Activated CD8-positive, alpha-beta T cell treated with anti-CD3 and anti-CD28 coated beads for 36 hours (primary cell): ENCODE data around the gene PCDH17. TPM values are rescaled to one million over a fixed set of nuclear protein-coding genes. Genes with fewer than 3 reads are reported as not detected.

Source experiments
- ATAC-seq: fragments of 200-7000 bp; cut with Tn5 transposase; one replicate; pipeline ENCODE4 v1.10.0; 2021; ENCODE audit warnings: mild to moderate bottlenecking, moderate library complexity
- CTCF ChIA-PET: fragments of 350-600 bp; sonication (Branson Sonifier 250); formaldehyde crosslinking; loops from one replicate; lab custom pipeline; 2021; ENCODE audit warnings: antibody characterized with exemption; lab: Charles Lee
- POLR2A ChIA-PET: fragments of 350-600 bp; sonication (Branson Sonifier 250); formaldehyde crosslinking; loops from one replicate; lab custom pipeline; 2021; ENCODE audit warnings: antibody characterized with exemption; lab: Charles Lee
- DNase-seq: peaks from one replicate; pipeline ENCODE4 v3.0.0-alpha.2; 2020
- H3K27ac Mint-ChIP-seq: one replicate; pipeline ENCODE4 v1.8.0; 2021; ENCODE audit warnings: mild to moderate bottlenecking, mixed read lengths
- H3K27me3 Mint-ChIP-seq: one replicate; pipeline ENCODE4 v1.8.0; 2021; ENCODE audit warnings: mixed read lengths
- H3K36me3 Mint-ChIP-seq: one replicate; pipeline ENCODE4 v1.8.0; 2021; ENCODE audit warnings: low read depth, mixed read lengths
- H3K4me1 Mint-ChIP-seq: one replicate; pipeline ENCODE4 v1.8.0; 2021; ENCODE audit warnings: low read depth, mixed read lengths
- H3K4me3 Mint-ChIP-seq: one replicate; pipeline ENCODE4 v1.8.0; 2021; ENCODE audit warnings: mild to moderate bottlenecking, moderate library complexity, mixed read lengths
- H3K9me3 Mint-ChIP-seq: one replicate; pipeline ENCODE4 v1.8.0; 2021; ENCODE audit warnings: mixed read lengths
- CTCF ChIP-seq: fragments of 200-600 bp; IDR thresholded peaks from one replicate; pipeline ENCODE4 v1.8.0; 2022; ENCODE audit warnings: antibody characterized with exemption, mild to moderate bottlenecking
- intact Hi-C: fragments of 100-400 bp; cut with micrococcal nuclease; formaldehyde crosslinking; loops from one replicate; pipeline ENCODE4 v1.10.0; 2022
- total RNA-seq, 2 experiments: library from RNA; stranded (reverse); gene quantifications; one replicate each; pipeline ENCODE4 v1.2.3, GENCODE V29; 2021

The PCDH17 gene
- total RNA-seq, 2 experiments from 2014 or later: not detected

GRCh38 chr13:57672168-57672567 is 40.6 kb downstream of the PCDH17 start:
- TF ChIP-seq CTCF: no peak
- H3K27ac Mint-ChIP-seq: no peak overlapping the region
- H3K9me3 Mint-ChIP-seq: no peaks in the 10 kb centered on the region
- intact Hi-C loops: no loop called here
- ChIA-PET POLR2A (no interaction called here), CTCF (interaction anchor here (1.1 kb wide), 1 partner anchor 43 kb away, joined by 3 read pairs; no protein-coding TSS in a partner anchor)
- DNase-seq (no peak), ATAC-seq (no peak)
- no peaks in the 10 kb centered on the region for H3K4me1 Mint-ChIP-seq
- no peak overlapping the region for H3K4me3 Mint-ChIP-seq
- H3K36me3 Mint-ChIP-seq: no peaks in the 10 kb centered on the region
- H3K27me3 Mint-ChIP-seq: no peaks in the 10 kb centered on the region

- ChIA-PET CTCF (no interaction called here), POLR2A (no interaction called here)
- no peak overlapping the region for H3K27ac Mint-ChIP-seq
- no peak overlapping the region for H3K4me3 Mint-ChIP-seq
- peaks cover 2% of the 10 kb centered on the region for H3K9me3 Mint-ChIP-seq
- ATAC-seq (no peak), DNase-seq (no peak)
- H3K27me3 Mint-ChIP-seq: no peaks in the 10 kb centered on the region
- intact Hi-C loops: no loop called here
- TF ChIP-seq CTCF: no peak
- no peaks in the 10 kb centered on the region for H3K36me3 Mint-ChIP-seq
- H3K4me1 Mint-ChIP-seq: no peaks in the 10 kb centered on the region
Observed at GRCh38 chr13:57673197-57673596, 41.7 kb downstream of the PCDH17 start.

- intact Hi-C loops: no loop called here
- CTCF ChIA-PET: no interaction called here
- DNase-seq (no peak), ATAC-seq (no peak)
- POLR2A ChIA-PET: no interaction called here
- Mint-ChIP-seq H3K9me3 (peaks cover 2% of the 10 kb centered on the region), H3K27ac (no peak overlapping the region), H3K36me3 (no peaks in the 10 kb centered on the region), H3K4me1 (no peaks in the 10 kb centered on the region), H3K27me3 (no peaks in the 10 kb centered on the region), H3K4me3 (no peak overlapping the region)
- TF ChIP-seq CTCF: no peak
Observed at GRCh38 chr13:57675526-57675925, 44.0 kb downstream of the PCDH17 start.

GRCh38 chr13:57680609-57681008 is 49.1 kb downstream of the PCDH17 start:
- no peak for DNase-seq
- no peak for TF ChIP-seq CTCF
- ChIA-PET CTCF (no interaction called here), POLR2A (no interaction called here)
- Mint-ChIP-seq H3K36me3 (no peaks in the 10 kb centered on the region), H3K27ac (no peak overlapping the region), H3K9me3 (peaks cover 2% of the 10 kb centered on the region), H3K4me1 (no peaks in the 10 kb centered on the region), H3K27me3 (no peaks in the 10 kb centered on the region), H3K4me3 (no peak overlapping the region)
- intact Hi-C loops: no loop called here
- ATAC-seq: no peak

- no peak for TF ChIP-seq CTCF
- H3K9me3 Mint-ChIP-seq: peaks cover 2% of the 10 kb centered on the region
- DNase-seq (no peak), ATAC-seq (no peak)
- intact Hi-C loops: no loop called here
- H3K27ac Mint-ChIP-seq: no peak overlapping the region
- ChIA-PET POLR2A (no interaction called here), CTCF (no interaction called here)
- H3K36me3 Mint-ChIP-seq: no peaks in the 10 kb centered on the region
- no peaks in the 10 kb centered on the region for H3K27me3 Mint-ChIP-seq
- H3K4me3 Mint-ChIP-seq: no peak overlapping the region
- no peaks in the 10 kb centered on the region for H3K4me1 Mint-ChIP-seq
Observed at GRCh38 chr13:57682128-57682716, 50.7 kb downstream of the PCDH17 start.
